ENCODE data around the gene ATP2B2. TPM values are rescaled to one million over a fixed set of nuclear protein-coding genes. Genes with fewer than 3 reads are reported as not detected.

The ATP2B2 gene
- total RNA-seq, 3 donors from 2014 or later = 0.09 to 0.70 (median 0.12) TPM

GRCh38 chr3:10467204-10467603, 38.2 kb downstream of the ATP2B2 start:
- no peaks in the 10 kb centered on the region for H3K36me3 ChIP-seq (ENCODE audit: low read depth)
- TF ChIP-seq, protein P1, sequence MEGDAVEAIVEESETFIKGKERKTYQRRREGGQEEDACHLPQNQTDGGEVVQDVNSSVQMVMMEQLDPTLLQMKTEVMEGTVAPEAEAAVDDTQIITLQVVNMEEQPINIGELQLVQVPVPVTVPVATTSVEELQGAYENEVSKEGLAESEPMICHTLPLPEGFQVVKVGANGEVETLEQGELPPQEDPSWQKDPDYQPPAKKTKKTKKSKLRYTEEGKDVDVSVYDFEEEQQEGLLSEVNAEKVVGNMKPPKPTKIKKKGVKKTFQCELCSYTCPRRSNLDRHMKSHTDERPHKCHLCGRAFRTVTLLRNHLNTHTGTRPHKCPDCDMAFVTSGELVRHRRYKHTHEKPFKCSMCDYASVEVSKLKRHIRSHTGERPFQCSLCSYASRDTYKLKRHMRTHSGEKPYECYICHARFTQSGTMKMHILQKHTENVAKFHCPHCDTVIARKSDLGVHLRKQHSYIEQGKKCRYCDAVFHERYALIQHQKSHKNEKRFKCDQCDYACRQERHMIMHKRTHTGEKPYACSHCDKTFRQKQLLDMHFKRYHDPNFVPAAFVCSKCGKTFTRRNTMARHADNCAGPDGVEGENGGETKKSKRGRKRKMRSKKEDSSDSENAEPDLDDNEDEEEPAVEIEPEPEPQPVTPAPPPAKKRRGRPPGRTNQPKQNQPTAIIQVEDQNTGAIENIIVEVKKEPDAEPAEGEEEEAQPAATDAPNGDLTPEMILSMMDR (IDR thresholded peaks at IDR 0.05) = no peak
- H3K4me1 ChIP-seq (ENCODE audit: low read depth) = no peaks in the 10 kb centered on the region
- intact Hi-C loops (cut with DNase I, micrococcal nuclease) = no loop called here
- DNase-seq (no peak), ATAC-seq (no peak)
- H3K9me3 ChIP-seq = no peaks in the 10 kb centered on the region
- no peak overlapping the region for H3K4me3 ChIP-seq

DNA sequence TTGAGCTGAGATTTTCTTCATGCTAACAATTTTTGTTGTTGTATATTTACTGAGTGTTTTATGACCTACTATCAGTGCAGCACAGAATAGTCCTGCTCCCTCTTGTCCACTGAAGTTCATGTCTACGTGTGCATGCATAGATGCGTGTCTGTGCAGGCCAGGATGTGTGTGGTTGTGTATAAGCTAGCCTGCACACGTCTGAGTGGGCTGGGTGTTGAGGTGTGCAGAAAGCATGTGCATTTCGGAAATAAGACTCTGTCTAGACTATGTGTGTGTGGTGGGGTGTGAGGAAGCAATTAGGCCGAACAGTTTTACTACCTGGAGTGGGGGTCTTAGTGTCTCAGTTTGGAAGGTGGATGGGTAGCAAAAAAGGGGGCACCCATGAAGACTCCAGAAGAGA, 39.2 kb downstream of the ATP2B2 start:
- ATAC-seq (no peak), DNase-seq (no peak)
- Histone ChIP-seq H3K4me3 (no peak overlapping the region), H3K9me3 (no peaks in the 10 kb centered on the region), H3K36me3 (ENCODE audit: low read depth) (no peaks in the 10 kb centered on the region), H3K4me1 (ENCODE audit: low read depth) (no peaks in the 10 kb centered on the region)
- intact Hi-C loops (cut with DNase I, micrococcal nuclease) = no loop called here
- TF ChIP-seq, protein P1 (IDR thresholded peaks at IDR 0.05) = no peak

DNA sequence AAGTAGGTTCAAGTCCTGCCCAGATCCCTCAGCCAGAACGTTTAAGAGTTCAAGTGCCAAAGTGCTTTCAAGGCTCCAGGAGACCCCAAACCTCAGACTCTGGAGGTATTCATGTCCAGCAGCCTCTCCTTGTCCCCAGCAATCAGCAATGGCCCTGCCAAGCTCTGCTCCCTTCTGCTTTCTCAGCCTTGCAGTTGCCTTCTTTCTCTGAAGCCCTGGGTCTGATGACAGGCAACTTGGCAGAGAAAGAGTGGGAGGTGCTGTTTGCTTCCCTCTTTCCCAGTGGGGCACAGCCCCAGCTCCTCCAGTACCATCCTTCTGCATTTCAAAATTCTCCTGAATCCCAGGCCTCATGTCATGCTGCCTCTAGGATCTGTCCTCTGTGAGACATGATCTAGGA, 40.2 kb downstream of the ATP2B2 start:
- H3K4me1 ChIP-seq (ENCODE audit: low read depth) = no peaks in the 10 kb centered on the region
- no peak overlapping the region for H3K4me3 ChIP-seq
- no peak for DNase-seq
- no peaks in the 10 kb centered on the region for H3K36me3 ChIP-seq (ENCODE audit: low read depth)
- TF ChIP-seq, protein P1 (IDR thresholded peaks at IDR 0.05) = no peak
- intact Hi-C loops (cut with DNase I, micrococcal nuclease) = no loop called here
- H3K9me3 ChIP-seq = no peaks in the 10 kb centered on the region
- no peak for ATAC-seq

GRCh38 chr3:10463533-10464434, 41.6 kb downstream of the ATP2B2 start:
- intact Hi-C loops (cut with DNase I, micrococcal nuclease) = no loop called here
- Histone ChIP-seq H3K4me3 (no peak overlapping the region), H3K36me3 (ENCODE audit: low read depth) (no peaks in the 10 kb centered on the region), H3K4me1 (ENCODE audit: low read depth) (no peaks in the 10 kb centered on the region), H3K9me3 (no peaks in the 10 kb centered on the region)
- ATAC-seq (no peak), DNase-seq (no peak)
- TF ChIP-seq, protein P1 (IDR thresholded peaks at IDR 0.05) = no peak

DNA sequence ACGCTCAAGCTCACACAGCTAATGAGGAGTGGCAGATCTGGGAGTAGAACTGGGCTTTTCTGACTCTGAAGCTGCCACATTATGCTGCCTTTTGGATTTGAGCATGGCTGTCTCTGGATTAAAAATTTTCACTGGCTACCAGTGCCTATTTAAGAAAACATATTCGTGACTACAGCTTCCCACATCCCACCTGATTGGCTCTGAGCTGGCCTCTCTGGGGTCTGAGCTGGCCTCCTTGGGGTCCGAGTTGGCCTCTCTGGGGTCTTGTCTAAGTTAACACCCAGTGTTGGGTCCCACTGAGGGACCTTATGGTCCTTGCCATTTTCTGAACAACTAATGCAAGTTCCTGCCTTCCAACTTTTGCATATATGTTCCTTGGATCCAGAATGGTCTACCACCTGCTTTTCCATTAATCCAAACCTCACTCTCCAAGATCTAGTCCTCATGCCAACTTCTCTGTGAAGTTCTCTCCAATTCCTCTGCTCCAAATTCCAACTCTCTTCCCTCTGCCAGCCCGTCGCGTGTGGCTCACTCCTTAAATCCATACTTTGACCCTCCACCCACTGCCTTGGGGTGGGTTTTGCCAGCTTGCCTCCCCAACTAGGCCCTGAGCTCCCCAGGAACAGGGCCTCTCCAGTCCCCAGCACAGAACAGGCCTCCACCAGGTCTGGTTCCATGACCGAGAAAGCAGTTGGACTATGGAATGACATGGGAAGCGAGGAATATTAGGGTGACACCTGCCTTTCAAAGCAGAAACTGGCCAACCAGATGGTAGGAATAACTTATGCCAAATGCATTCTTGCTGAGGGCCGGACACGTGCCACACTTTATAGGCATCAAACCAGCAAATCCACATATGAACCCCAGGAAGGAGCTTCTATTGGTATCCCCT, 42.5 kb downstream of the ATP2B2 start:
- intact Hi-C loops (cut with DNase I, micrococcal nuclease) = no loop called here
- Histone ChIP-seq H3K4me1 (ENCODE audit: low read depth) (no peaks in the 10 kb centered on the region), H3K9me3 (no peaks in the 10 kb centered on the region), H3K36me3 (ENCODE audit: low read depth) (no peaks in the 10 kb centered on the region), H3K4me3 (no peak overlapping the region)
- TF ChIP-seq, protein P1 (IDR thresholded peaks at IDR 0.05) = no peak
- DNase-seq = no peak
- no peak for ATAC-seq
